ENCODE data around the gene KLHL11.

GRCh38 chr17:41868568-41868967, 3.3 kb upstream of the KLHL11 start:
- TF ChIP-seq, protein P1, sequence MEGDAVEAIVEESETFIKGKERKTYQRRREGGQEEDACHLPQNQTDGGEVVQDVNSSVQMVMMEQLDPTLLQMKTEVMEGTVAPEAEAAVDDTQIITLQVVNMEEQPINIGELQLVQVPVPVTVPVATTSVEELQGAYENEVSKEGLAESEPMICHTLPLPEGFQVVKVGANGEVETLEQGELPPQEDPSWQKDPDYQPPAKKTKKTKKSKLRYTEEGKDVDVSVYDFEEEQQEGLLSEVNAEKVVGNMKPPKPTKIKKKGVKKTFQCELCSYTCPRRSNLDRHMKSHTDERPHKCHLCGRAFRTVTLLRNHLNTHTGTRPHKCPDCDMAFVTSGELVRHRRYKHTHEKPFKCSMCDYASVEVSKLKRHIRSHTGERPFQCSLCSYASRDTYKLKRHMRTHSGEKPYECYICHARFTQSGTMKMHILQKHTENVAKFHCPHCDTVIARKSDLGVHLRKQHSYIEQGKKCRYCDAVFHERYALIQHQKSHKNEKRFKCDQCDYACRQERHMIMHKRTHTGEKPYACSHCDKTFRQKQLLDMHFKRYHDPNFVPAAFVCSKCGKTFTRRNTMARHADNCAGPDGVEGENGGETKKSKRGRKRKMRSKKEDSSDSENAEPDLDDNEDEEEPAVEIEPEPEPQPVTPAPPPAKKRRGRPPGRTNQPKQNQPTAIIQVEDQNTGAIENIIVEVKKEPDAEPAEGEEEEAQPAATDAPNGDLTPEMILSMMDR (conservative IDR thresholded peaks at IDR 0.05): no peak
- no peak for TF ChIP-seq EZH2 (IDR thresholded peaks at IDR 0.05; ENCODE audit: low read depth)

Measured in PC-9 (cell line).